GM12892 (cell line): Measurements from ENCODE around the gene MCOLN1. TPM values are rescaled to one million over a fixed set of nuclear protein-coding genes. Genes with fewer than 3 reads are reported as not detected.

Source experiments
- DNase-seq: peaks from one replicate; pipeline ENCODE4 v3.0.0; 2011; ENCODE audit not compliant: insufficient read length
- FAIRE-seq: peaks from 2 replicates; lab custom pipeline; 2011; peaks lifted over from hg19 to GRCh38; lab: Jason Lieb, UNC
- POLR2A ChIP-seq: IDR thresholded peaks from 2 replicates; pipeline ENCODE4 v1.6.1; 2011; ENCODE audit warnings: low read depth, low read length, control low read depth
- POLR2AphosphoS5 ChIP-seq: IDR thresholded peaks from 2 replicates; pipeline ENCODE4 v1.6.1; 2011; ENCODE audit warnings: low read depth, low read length, control low read depth
- TAF1 ChIP-seq: IDR thresholded peaks from 2 replicates; pipeline ENCODE4 v1.6.1; 2011; ENCODE audit warnings: low read depth, mild to moderate bottlenecking, control low read depth, low read length, borderline replicate concordance
- polyA plus RNA-seq: library from polyadenylated mRNA; unstranded; fragments of >200 nt; gene quantifications from one replicate; pipeline ENCODE4 v1.2.1, GENCODE V29; 2012; ENCODE audit warnings: missing spikeins, inconsistent platforms; ENCODE audit not compliant: missing spikeins

The MCOLN1 gene
- 3.9 TPM for polyA plus RNA-seq

GRCh38 chr19:7522072-7522922, at the start of gene MCOLN1:
MCOLN1 (plus strand) TSS chr19:7522624; CDS start chr19:7522751, 127 bp downstream.
- DNase-seq (peak; percentile 100), FAIRE-seq (peak; percentile 99)
- TF ChIP-seq POLR2A: peak; percentile 52; the same call in 1 of the 2 replicates
- peak; percentile 29; the same call in 1 of the 2 replicates for TF ChIP-seq TAF1
- no peak for TF ChIP-seq POLR2AphosphoS5

GRCh38 chr19:7475665-7476064, 46.8 kb upstream of the MCOLN1 start:
- TF ChIP-seq POLR2AphosphoS5: no peak
- no peak for TF ChIP-seq TAF1
- no peak for TF ChIP-seq POLR2A
- FAIRE-seq: no peak
- DNase-seq: no peak

DNA sequence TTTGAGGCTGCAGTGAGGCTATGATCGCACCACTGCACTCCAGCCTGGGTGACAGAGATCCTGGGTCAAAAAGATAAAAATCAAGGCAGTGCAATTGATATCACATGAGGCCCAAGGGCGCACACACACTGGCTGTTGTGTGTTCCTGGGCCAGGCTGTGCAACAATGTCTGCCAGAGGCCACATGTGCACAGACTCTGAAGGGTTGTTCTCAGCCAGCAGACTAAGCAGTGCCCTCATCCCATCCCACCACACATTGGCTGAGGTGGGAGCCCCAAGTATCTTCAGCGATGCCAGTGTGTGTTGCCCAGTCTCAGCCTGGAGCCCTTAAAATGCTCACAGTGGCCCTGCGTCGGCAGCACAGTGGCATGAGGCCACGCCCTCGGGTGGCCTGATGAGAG, 46.2 kb upstream of the MCOLN1 start:
- FAIRE-seq (no peak), DNase-seq (no peak)
- TF ChIP-seq TAF1 (no peak), POLR2AphosphoS5 (no peak), POLR2A (no peak)

DNA sequence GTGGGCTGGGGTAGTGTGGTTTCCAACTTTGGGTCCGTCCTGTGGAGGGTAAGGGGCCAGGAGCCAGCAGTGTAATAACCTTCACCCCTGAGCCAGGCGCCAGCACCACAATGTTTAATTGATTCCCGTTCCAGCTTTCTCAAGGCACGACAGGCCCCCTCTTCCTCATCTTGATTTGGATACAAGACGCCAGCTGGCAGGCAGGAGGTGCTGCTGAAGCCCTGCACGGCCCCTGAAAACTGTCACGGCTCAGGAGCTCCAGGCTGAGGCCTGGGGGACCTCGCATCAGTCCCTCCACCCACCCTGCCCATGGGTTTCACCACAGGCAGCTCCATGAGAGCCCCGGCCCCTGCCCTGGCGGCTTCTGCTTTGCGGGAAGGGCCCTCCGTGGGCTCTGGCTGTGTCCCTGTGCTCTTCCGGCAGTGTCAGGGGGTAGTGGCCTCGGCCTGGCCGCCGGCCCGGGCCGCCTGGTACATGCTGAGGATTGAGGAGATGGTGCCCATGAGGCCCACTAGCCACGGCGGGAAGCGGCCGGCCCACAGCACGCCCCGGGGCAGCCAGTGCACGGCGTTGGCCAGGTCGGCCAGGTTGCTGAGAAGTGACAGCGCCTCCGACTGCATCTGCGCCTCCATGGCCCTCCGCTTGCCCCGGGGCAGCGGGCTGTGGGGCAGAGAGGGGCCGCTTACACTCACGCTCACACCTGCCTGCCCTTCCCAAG, 45.5 kb upstream of the MCOLN1 start:
- no peak for TF ChIP-seq TAF1
- 0 out of 2 replicates have a peak, but pooled peaks have one; percentile 3 for TF ChIP-seq POLR2A
- no peak for TF ChIP-seq POLR2AphosphoS5
- FAIRE-seq (no peak), DNase-seq (no peak)

GRCh38 chr19:7477758-7478157, 44.7 kb upstream of the MCOLN1 start:
- no peak for DNase-seq
- no peak for TF ChIP-seq POLR2AphosphoS5
- TF ChIP-seq TAF1: no peak
- no peak for TF ChIP-seq POLR2A
- FAIRE-seq: no peak

DNA sequence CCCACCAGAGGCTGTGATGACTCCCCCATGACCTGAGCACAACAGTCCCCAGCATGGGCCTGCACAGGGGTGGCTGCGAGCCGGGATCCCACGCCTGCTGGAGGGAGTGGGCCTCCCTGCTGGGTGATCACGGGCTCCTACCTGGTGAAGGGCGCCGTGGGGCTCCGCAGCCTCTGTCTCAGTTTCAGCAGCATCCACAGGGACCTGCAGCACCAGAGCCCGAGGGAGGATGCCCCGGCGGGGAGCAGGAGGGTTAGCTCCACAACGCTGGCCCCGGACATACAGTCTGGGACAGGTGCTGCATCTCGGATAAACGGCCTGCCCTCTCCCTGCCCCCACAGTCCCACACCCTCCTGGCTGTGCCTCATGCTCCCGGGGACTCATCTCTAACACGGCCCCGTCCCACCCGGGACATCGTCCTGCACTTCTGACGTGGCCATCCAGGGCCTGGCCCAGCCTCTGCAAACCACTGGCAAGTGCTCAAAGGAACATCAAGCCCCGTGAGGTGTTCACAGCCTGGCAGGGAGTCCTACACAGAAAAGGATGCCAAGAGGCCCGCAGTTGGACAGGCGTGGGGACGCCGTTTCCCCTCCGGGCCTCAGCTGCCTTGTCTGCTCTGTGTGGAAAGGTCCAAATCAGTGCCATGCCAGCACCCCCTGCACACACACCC, 44.1 kb upstream of the MCOLN1 start:
- TF ChIP-seq POLR2A: no peak
- TF ChIP-seq TAF1: no peak
- no peak for TF ChIP-seq POLR2AphosphoS5
- FAIRE-seq: no peak

GRCh38 chr19:7478843-7479227, 43.6 kb upstream of the MCOLN1 start:
- no peak for FAIRE-seq
- TF ChIP-seq POLR2AphosphoS5 (no peak), POLR2A (no peak), TAF1 (no peak)
- no peak for DNase-seq

More for the DNA sequence above, 44.1 kb upstream of the MCOLN1 start:
- no peak for DNase-seq

DNA sequence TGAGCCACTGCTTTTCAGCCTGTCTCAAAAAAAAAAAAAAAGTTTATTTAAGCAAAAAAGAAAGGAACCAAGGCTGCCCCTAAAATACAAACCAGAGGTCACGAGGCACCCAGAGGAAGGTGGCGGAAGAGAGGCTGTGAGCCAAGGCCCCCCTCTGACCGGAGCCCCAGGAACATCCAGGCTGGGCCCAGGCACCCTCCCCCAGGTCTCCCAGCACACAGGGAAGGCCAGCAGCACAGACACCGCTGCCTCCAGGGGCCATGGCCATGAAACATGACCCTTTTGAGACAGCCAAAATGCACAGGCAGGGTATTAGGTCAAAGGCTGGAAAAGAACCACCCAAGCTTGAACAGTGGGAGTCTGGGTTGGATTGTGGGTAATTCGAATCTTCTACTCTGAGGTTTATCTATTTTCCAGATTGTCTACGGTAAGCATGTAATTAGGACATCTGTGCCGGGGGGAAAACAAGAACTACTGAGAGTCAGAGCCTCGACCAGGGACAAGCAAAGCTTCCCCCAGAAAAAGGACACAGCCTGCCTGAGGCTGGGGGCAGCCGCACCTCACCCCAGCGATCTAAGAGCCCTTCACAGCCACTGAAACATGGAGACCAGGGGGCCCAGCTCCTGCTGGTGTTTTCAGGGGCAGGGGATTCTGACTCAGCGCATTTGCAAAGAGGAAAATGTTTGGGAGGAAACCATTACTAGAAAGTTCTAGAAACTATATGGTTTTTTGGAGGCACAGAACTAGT, 42.0 kb upstream of the MCOLN1 start:
- FAIRE-seq: no peak

GRCh38 chr19:7480970-7481255, 41.5 kb upstream of the MCOLN1 start:
- FAIRE-seq: no peak
- no peak for TF ChIP-seq TAF1
- no peak for TF ChIP-seq POLR2AphosphoS5
- no peak for TF ChIP-seq POLR2A
- DNase-seq: no peak

More for the DNA sequence above, 42.0 kb upstream of the MCOLN1 start:
- no peak for DNase-seq
- TF ChIP-seq TAF1 (no peak), POLR2AphosphoS5 (no peak), POLR2A (no peak)

DNA sequence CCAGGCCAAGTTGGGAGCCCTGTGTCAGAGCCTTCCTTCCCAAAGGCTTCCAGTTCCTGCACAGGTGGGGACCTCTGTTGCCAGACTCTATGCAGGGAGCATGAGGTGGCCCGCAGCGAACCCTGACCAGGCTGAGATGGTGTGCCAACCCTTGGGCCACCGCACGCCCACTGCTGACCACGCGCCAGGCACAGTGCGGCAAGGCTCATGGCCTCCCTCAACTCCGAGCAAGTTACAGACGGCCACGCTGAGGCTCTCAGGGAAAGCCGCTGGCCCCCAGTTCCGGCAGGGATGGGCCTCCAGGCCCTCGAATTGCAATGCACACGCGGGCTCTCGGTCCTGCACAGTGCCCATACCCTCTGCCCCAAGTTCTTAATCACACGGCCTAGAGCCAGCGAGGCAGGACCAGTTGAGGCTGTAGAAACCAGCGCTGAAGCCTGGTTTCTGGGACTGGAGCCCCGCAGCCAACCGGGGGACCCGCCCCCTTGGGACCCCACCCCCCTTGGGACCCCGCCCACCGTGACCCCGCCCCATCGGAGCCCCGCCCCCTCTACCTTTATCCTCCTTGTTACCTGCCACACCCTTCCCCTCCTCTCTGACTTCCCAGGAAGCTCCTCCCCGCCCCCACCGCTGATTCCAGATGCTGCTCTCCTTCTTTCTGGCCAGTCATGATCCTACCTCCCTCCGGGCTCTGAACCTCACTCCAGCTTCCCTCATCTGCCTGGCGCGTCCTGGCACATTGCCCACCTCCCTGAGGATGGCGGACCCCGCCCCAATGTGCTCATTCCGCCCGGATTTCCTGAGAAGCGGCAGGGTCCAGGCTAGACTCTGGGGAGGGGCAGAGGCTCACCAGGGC, 39.6 kb upstream of the MCOLN1 start:
- no peak for DNase-seq
- no peak for FAIRE-seq
- TF ChIP-seq TAF1: no peak
- TF ChIP-seq POLR2AphosphoS5: no peak
- TF ChIP-seq POLR2A: no peak
